Measurements from ENCODE around the gene PRELID3B. TPM values are rescaled to one million over a fixed set of nuclear protein-coding genes. Genes with fewer than 3 reads are reported as not detected.

PRELID3B gene
- total RNA-seq, 1 donor from 2014 or later = 52.8 TPM

GRCh38 chr20:59075934-59076508 is 33.4 kb upstream of the PRELID3B start:
- Mint-ChIP-seq H3K27ac (no peak overlapping the region), H3K4me3 (ENCODE audit: low read depth) (no peak overlapping the region), H3K36me3 (ENCODE audit: insufficient read depth) (no peaks in the 10 kb centered on the region), H3K4me1 (ENCODE audit: low read depth) (peaks cover 6% of the 10 kb centered on the region), H3K27me3 (peaks cover 47% of the 10 kb centered on the region), H3K9me3 (ENCODE audit: low read depth) (no peaks in the 10 kb centered on the region)
- DNase-seq (ENCODE audit: low spot score, unreplicated experiment) = no peak
- TF ChIP-seq CTCF (IDR thresholded peaks at IDR 0.05; ENCODE audit: unreplicated experiment) = no peak

GRCh38 chr20:59074456-59074855 is 31.9 kb upstream of the PRELID3B start:
- H3K9me3 Mint-ChIP-seq (ENCODE audit: low read depth) = no peaks in the 10 kb centered on the region
- H3K4me3 Mint-ChIP-seq (ENCODE audit: low read depth) = no peak overlapping the region
- no peak for DNase-seq (ENCODE audit: low spot score, unreplicated experiment)
- H3K27ac Mint-ChIP-seq = no peak overlapping the region
- no peak for TF ChIP-seq CTCF (IDR thresholded peaks at IDR 0.05; ENCODE audit: unreplicated experiment)
- H3K4me1 Mint-ChIP-seq (ENCODE audit: low read depth) = peaks cover 6% of the 10 kb centered on the region
- H3K27me3 Mint-ChIP-seq = peaks cover 55% of the 10 kb centered on the region
- no peaks in the 10 kb centered on the region for H3K36me3 Mint-ChIP-seq (ENCODE audit: insufficient read depth)

- H3K4me1 Mint-ChIP-seq (ENCODE audit: low read depth) = peaks cover 6% of the 10 kb centered on the region
- TF ChIP-seq CTCF (IDR thresholded peaks at IDR 0.05; ENCODE audit: unreplicated experiment) = no peak
- DNase-seq (ENCODE audit: low spot score, unreplicated experiment) = no peak
These were observed 31.0 kb upstream of the PRELID3B start for GRCh38 chr20:59073582-59073981.

GRCh38 chr20:59071216-59071615 is 28.6 kb upstream of the PRELID3B start:
- peaks cover 6% of the 10 kb centered on the region for H3K4me1 Mint-ChIP-seq (ENCODE audit: low read depth)
- H3K36me3 Mint-ChIP-seq (ENCODE audit: insufficient read depth) = no peaks in the 10 kb centered on the region
- no peak overlapping the region for H3K4me3 Mint-ChIP-seq (ENCODE audit: low read depth)
- peaks cover 54% of the 10 kb centered on the region for H3K27me3 Mint-ChIP-seq
- H3K27ac Mint-ChIP-seq = no peak overlapping the region
- DNase-seq (ENCODE audit: low spot score, unreplicated experiment) = no peak
- no peaks in the 10 kb centered on the region for H3K9me3 Mint-ChIP-seq (ENCODE audit: low read depth)
- no peak for TF ChIP-seq CTCF (IDR thresholded peaks at IDR 0.05; ENCODE audit: unreplicated experiment)

More at GRCh38 chr20:59073582-59073981, 31.0 kb upstream of the PRELID3B start:
- no peaks in the 10 kb centered on the region for H3K9me3 Mint-ChIP-seq (ENCODE audit: low read depth)
- H3K27me3 Mint-ChIP-seq = peaks cover 55% of the 10 kb centered on the region
- H3K27ac Mint-ChIP-seq = no peak overlapping the region
- no peaks in the 10 kb centered on the region for H3K36me3 Mint-ChIP-seq (ENCODE audit: insufficient read depth)
- no peak overlapping the region for H3K4me3 Mint-ChIP-seq (ENCODE audit: low read depth)

GRCh38 chr20:59069026-59069425 is 26.4 kb upstream of the PRELID3B start:
- no peaks in the 10 kb centered on the region for H3K36me3 Mint-ChIP-seq (ENCODE audit: insufficient read depth)
- H3K4me3 Mint-ChIP-seq (ENCODE audit: low read depth) = no peak overlapping the region
- no peak for DNase-seq (ENCODE audit: low spot score, unreplicated experiment)
- H3K4me1 Mint-ChIP-seq (ENCODE audit: low read depth) = no peaks in the 10 kb centered on the region
- H3K27me3 Mint-ChIP-seq = peaks cover 37% of the 10 kb centered on the region
- TF ChIP-seq CTCF (IDR thresholded peaks at IDR 0.05; ENCODE audit: unreplicated experiment) = no peak
- H3K27ac Mint-ChIP-seq = no peak overlapping the region
- no peaks in the 10 kb centered on the region for H3K9me3 Mint-ChIP-seq (ENCODE audit: low read depth)

All from progenitor cell of endocrine pancreas (in vitro differentiated cells).